ENCODE data around the gene PATZ1.
"Not testable (repeated sequence)": the region's sequence is repeated elsewhere in the genome, so short reads cannot be mapped to it uniquely, and the experiment has no call there.

PATZ1 gene

GRCh38 chr22:31337178-31337577 is 9.0 kb downstream of the PATZ1 start:
- TF ChIP-seq GATA1 (IDR thresholded peaks at IDR 0.05; ENCODE audit: low read depth, low read length) (no peak), POLR2A (IDR thresholded peaks at IDR 0.05; ENCODE audit: low read length) (no peak)
- no peak for DNase-seq

GRCh38 chr22:31334329-31334728 is 11.8 kb downstream of the PATZ1 start:
- TF ChIP-seq GATA1 (IDR thresholded peaks at IDR 0.05; ENCODE audit: low read depth, low read length) (no peak), POLR2A (IDR thresholded peaks at IDR 0.05; ENCODE audit: low read length) (no peak)
- no peak for DNase-seq

- no peak for DNase-seq
- TF ChIP-seq POLR2A (IDR thresholded peaks at IDR 0.05; ENCODE audit: low read length) (no peak), GATA1 (IDR thresholded peaks at IDR 0.05; ENCODE audit: low read depth, low read length) (no peak)
Observed at GRCh38 chr22:31333641-31334040, 12.5 kb downstream of the PATZ1 start.

- no peak for TF ChIP-seq POLR2A (IDR thresholded peaks at IDR 0.05; ENCODE audit: low read length)
- TF ChIP-seq GATA1 (IDR thresholded peaks at IDR 0.05; ENCODE audit: low read depth, low read length) = no peak
- DNase-seq = no peak
Observed at GRCh38 chr22:31332886-31333285, 13.3 kb downstream of the PATZ1 start.

- DNase-seq = no peak
- TF ChIP-seq GATA1 (IDR thresholded peaks at IDR 0.05; ENCODE audit: low read depth, low read length) (no peak), POLR2A (IDR thresholded peaks at IDR 0.05; ENCODE audit: low read length) (no peak)
Observed at GRCh38 chr22:31332010-31332409, 14.1 kb downstream of the PATZ1 start.

GRCh38 chr22:31329453-31330215 is 16.5 kb downstream of the PATZ1 start:
- TF ChIP-seq POLR2A (IDR thresholded peaks at IDR 0.05; ENCODE audit: low read length) (no peak), GATA1 (IDR thresholded peaks at IDR 0.05; ENCODE audit: low read depth, low read length) (no peak)
- DNase-seq = no peak

GRCh38 chr22:31329029-31329428 is 17.1 kb downstream of the PATZ1 start:
- TF ChIP-seq POLR2A (IDR thresholded peaks at IDR 0.05; ENCODE audit: low read length) (no peak), GATA1 (IDR thresholded peaks at IDR 0.05; ENCODE audit: low read depth, low read length) (no peak)
- DNase-seq = no peak

- DNase-seq = no peak
- no peak for TF ChIP-seq GATA1 (IDR thresholded peaks at IDR 0.05; ENCODE audit: low read depth, low read length)
- TF ChIP-seq POLR2A (IDR thresholded peaks at IDR 0.05; ENCODE audit: low read length) = no peak
Observed at GRCh38 chr22:31328544-31328960, 17.6 kb downstream of the PATZ1 start.

- no peak for TF ChIP-seq GATA1 (IDR thresholded peaks at IDR 0.05; ENCODE audit: low read depth, low read length)
- TF ChIP-seq POLR2A (IDR thresholded peaks at IDR 0.05; ENCODE audit: low read length) = no peak
- DNase-seq = no peak
Observed at GRCh38 chr22:31327806-31328543, 18.2 kb downstream of the PATZ1 start.

GRCh38 chr22:31326877-31327276 is 19.3 kb downstream of the PATZ1 start:
- DNase-seq = no peak
- TF ChIP-seq GATA1 (IDR thresholded peaks at IDR 0.05; ENCODE audit: low read depth, low read length) (no peak), POLR2A (IDR thresholded peaks at IDR 0.05; ENCODE audit: low read length) (no peak)

- DNase-seq = no peak
- no peak for TF ChIP-seq POLR2A (IDR thresholded peaks at IDR 0.05; ENCODE audit: low read length)
- TF ChIP-seq GATA1 (IDR thresholded peaks at IDR 0.05; ENCODE audit: low read depth, low read length) = no peak
Observed at GRCh38 chr22:31323578-31324550, 22.3 kb downstream of the PATZ1 start.

- TF ChIP-seq POLR2A (IDR thresholded peaks at IDR 0.05; ENCODE audit: low read length) (no peak), GATA1 (IDR thresholded peaks at IDR 0.05; ENCODE audit: low read depth, low read length) (no peak)
- DNase-seq = no peak
Observed at GRCh38 chr22:31321421-31321820, 24.7 kb downstream of the PATZ1 start.

GRCh38 chr22:31314220-31314619 is 31.9 kb downstream of the PATZ1 start:
- not testable (repeated sequence) for DNase-seq

All from erythroblast (primary cell).